ENCODE results near the gene LDB2. TPM values are rescaled to one million over a fixed set of nuclear protein-coding genes. Genes with fewer than 3 reads are reported as not detected.

LDB2 gene
- 3.9 and 6.7 TPM in 2 replicates for total RNA-seq

DNA sequence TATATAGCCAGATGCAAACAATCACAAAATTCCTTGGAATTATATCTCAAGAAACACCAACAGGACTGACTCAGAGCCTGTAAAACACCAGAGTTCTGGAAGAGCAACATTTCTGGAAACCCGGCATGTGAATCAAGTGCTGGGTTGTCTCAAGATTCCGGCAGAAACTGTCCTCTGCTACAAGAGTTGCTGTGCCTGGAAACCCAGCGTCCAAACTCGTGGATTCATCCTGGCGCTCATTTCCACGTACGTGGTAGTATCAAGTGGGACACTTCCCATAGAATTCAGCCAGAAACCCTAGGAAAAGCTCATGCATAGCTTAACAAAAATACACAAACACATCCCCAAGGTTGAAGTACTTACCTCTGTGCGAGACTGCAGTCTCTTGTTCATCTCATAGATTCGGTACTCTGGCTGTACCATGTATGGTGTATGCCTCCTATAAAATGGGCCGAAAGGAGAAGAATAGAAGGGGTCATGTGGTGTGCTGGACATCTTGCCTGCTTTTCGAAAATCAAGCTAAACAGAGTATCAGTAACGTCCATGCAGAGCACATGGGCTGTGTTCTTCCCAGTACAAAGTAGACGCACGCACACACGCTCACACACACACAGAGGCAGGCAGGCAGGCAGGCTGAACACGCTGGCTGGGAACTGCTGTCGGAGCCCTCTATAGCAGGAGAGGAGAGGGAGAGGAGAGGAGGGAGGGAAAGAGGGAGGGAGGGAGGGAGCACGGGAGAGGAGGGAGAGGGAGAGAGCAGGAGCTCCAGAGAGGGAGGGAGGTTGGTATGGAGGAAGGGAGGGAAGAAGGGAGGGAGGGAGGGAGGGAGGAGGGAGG, at the start of gene LDB2:
Gene LDB2, minus strand, starts transcription at position 655 of the 837 bp plus-strand sequence.

